Stimulated activated CD8-positive, alpha-beta memory T cell treated with anti-CD3 and anti-CD28 coated beads, Interleukin-4, amount 100 ng/mL, for 24 hours (primary cell): Measurements from ENCODE around the gene DCLK1.

Source experiments
- DNase-seq: peaks from one replicate; pipeline ENCODE4 v3.0.0-alpha.2; 2020; ENCODE audit warnings: low read depth

Gene DCLK1

GRCh38 chr13:35826626-35827254, 304.4 kb downstream of the DCLK1 start:
- no peak for DNase-seq

GRCh38 chr13:35824825-35825224, 306.4 kb downstream of the DCLK1 start:
- DNase-seq, result no peak

GRCh38 chr13:35824395-35824794, 306.8 kb downstream of the DCLK1 start:
- no peak for DNase-seq

DNA sequence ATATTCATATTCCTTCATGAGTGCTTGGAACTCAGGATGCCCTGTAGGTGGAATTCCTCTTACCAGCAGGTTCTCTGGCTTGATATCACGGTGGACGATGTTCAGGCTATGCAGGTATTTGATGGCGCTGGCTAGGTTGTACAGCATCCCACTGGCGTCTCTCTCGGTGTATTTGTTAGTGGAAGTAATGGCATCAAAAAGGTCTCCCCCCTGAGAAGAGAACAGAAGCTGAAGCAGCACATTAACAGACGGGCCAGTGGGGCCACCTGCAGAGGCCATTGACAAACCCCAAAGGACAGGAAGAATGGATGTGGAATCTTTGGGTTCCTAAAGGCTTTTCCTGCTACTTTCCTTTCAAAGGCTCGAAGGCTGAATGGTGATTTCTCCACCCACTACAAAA, 308.5 kb downstream of the DCLK1 start:
- no peak for DNase-seq

DNA sequence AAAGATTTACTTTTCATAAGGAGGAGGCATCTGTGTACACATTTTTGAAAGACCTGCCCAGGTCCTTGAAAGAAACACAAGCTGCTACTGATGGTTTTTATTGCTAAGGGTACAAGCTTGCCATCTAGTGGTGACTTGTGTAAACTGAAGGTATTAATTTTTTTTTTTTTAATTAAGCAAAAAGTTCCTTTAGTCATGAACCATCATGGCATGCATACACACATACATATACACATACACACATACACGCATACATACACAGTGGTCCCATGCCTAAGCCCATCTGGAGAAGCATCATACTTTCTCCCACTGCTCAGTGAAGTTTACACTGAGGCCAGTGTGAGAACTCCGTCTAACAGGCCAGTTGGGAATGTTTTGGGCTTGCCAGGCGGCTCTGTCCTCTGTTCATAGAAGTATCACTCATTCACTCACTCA, 312.5 kb downstream of the DCLK1 start:
- no peak for DNase-seq

- DNase-seq, result no peak
These were observed 313.3 kb downstream of the DCLK1 start for GRCh38 chr13:35817642-35818607.

DNA sequence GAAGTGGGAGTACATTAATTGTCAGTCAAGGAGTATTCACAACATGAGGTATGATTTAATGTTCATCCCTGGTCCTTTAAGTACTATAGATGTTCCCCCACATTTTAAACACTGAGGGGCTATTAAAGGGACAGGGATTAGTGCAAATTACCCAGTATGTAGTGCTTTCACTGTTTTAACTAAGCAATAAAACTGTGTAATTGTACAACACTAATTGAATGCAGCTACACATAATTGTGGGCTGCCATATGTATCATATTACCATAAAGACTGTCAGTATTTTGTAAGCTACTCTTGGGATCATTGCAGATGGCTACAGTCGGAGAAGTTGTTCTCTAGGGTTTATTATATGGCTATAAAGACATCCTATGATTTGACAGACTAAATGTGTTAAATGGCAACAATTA, 316.6 kb downstream of the DCLK1 start:
- no peak for DNase-seq

DNA sequence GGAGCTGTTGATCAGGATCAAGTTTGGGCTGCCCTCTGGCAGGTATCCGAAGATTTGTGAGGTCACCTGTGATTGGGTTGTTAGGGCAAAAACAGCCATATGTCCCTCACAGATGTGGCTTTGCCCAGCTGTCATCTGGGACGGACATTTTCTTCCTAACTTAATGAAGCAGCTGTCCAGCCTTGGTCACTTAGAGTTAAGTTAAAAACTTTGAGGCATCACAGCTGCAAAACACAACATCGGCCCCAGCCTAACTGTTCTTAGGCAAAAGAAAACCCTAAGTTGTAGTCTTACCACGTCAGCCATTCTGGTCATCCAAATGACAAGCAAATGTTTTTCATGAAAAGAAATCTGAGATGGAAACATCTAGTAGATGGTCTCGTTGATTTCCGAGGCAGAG, 318.4 kb downstream of the DCLK1 start:
- no peak for DNase-seq

DNA sequence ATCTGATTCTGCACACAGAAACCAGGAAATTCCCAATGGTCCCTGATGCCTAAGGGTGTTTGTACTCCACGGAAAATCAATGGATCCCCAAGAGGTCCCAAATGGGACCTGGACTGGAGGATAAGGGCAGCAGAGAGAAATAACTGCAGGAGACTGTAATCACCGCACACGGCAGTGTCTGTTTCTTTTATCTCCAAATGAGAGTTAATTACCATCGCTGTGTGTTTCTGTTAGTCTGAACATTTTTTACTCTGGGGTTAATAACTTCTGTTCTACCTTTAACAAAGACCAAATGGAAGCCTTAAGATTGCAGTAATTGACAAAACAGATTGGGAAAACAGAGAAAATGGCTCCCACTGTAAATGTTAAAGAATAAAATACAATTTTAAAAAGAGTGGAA, 320.9 kb downstream of the DCLK1 start:
- no peak for DNase-seq

- no peak for DNase-seq
These were observed 322.3 kb downstream of the DCLK1 start for GRCh38 chr13:35808846-35809245.

- DNase-seq, result no peak
These were observed 326.3 kb downstream of the DCLK1 start for GRCh38 chr13:35804901-35805300.

DNA sequence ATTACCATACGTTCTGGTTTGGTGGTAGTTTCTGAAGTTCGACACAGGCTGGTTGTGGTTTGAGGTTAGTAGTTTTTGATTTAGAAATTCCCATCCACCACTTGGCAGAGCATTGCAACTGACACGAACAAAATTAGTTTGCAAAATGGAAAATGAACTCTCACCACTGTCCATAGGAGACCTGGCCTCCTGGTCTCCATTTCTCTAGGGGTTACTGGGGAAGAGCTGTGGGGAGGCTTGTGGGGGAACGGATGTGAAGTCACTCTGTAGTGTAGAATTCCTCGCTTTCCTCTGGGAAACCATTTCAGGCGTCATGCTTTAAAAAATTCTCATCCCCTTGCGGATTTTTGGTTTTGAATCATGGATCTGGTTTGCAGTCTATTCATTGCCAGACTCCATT, 333.2 kb downstream of the DCLK1 start:
- no peak for DNase-seq

GRCh38 chr13:35797244-35797643, 333.9 kb downstream of the DCLK1 start:
- DNase-seq, result no peak

GRCh38 chr13:35796623-35797022, 334.6 kb downstream of the DCLK1 start:
- DNase-seq, result no peak

DNA sequence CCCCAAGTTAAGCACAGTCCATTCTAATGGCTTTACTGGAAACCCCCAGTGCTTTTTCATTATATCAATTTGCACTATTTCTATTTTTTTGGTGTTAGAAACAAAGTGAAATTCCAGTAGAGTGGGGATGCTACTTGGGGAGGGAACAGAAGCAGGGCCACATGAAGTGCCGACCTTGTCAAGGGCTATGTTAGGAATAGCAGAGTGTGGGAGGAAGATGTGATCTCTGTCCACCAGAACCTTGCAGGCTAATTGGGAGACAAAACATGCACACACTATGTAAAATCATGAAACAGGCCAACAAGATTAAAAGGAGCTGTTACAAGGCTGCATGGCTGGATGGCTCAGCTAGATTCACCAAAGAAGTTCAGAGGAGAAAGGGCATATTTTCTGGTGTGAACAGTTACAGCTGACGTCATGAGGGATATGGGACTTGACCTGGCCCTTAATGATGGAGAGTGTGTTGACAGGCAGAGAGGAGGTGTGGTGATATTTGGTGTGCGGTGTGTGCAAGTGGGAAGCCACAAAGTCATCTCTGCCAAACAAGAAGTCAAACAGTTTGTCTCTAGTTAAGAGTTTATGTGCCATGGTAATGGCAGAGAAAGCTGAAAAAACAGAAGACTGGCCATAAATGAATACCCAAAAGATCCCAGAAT, 336.3 kb downstream of the DCLK1 start:
- DNase-seq, result no peak

DNA sequence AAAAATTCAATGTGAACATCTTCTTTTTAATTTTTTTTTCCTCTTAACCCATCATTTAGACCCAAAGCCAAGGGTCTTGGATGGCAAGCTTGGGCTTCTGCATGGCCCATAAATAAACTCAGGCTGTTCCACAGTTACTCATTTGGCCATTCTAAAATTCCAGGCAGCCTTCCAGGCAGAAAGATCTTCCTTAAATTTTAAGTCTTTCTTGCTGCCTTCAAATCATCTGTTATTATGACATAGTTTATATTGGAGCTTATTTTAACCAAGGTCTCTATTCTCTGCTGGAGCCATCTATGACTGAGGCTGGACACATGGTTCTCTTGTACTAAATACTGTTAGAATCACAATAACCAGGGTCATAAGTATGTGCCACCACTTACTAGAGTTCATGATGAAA, 337.4 kb downstream of the DCLK1 start:
- DNase-seq, result no peak

GRCh38 chr13:35792911-35793310, 338.3 kb downstream of the DCLK1 start:
- DNase-seq, result no peak

GRCh38 chr13:35792021-35792420, 339.2 kb downstream of the DCLK1 start:
- DNase-seq, result no peak

DNA sequence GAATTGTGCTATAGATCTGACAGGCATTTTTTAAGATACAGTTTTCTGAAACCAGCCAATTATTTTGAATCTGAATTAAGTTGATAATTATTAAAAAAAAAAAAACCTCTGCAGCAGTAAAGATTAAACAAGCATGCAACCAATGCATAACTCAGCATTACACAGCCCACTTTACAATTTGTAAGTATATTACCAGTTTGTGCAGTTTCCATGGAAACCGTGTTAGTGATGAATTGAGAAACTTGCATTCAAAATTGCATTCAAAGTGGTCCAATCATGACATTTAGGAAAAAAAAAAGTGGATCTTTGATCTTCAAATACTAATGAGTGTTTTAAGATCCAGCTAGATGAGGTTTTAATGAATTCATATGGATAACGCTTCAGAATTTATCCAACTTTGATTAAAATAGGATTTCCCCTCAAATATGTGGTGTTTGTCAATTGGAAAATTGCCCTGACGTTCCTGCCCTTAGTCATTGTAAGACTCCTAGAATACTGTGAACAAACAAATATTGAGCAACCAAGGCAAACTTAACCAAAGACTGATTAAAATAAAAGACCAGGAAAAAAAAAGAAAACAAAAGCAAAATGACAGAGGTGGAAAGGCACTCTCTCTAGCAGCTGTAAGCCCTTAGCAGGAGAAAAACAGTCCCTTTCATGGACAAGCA, 339.9 kb downstream of the DCLK1 start:
- no peak for DNase-seq

- no peak for DNase-seq
These were observed 341.6 kb downstream of the DCLK1 start for GRCh38 chr13:35789335-35790165.

GRCh38 chr13:35787937-35788336, 343.2 kb downstream of the DCLK1 start:
- no peak for DNase-seq
